GM12873 (cell line): ENCODE data around the gene UNC50.
A peak's percentile ranks its signal among the peaks of the same experiment; 100 is the strongest.

Experiments
- CTCF ChIP-seq: IDR thresholded peaks from 2 replicates; pipeline ENCODE4 v1.5.1; 2012; ENCODE audit warnings: low read depth, mild to moderate bottlenecking, moderate library complexity, low read length, control low read depth; ENCODE audit not compliant: insufficient read depth; ENCODE audit errors: missing control alignments

Gene UNC50

GRCh38 chr2:98588880-98589431 is 19.4 kb upstream of the UNC50 start:
- no peak for TF ChIP-seq CTCF

- no peak for TF ChIP-seq CTCF
These were observed 18.9 kb upstream of the UNC50 start for GRCh38 chr2:98589489-98589888.

DNA sequence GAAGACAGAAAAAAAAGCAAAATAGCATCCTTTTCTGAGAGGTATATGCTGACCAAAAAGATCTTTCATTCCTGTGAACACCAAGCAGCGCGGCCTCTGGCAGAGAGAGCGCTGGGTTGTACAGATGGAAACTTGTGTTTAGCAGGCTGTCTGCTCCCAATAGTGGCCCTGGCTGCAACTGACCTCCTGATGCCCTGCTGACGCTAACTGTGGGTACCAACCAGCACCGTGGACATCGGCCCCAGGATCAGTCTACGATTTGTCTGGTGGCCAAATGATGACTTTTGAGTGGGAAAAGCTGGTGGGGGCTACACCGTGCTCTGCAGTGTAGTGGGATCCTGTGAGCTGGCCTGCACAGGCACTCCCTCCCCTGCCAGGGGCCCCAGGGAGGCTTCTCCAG is 15.8 kb upstream of the UNC50 start:
- TF ChIP-seq CTCF: no peak

DNA sequence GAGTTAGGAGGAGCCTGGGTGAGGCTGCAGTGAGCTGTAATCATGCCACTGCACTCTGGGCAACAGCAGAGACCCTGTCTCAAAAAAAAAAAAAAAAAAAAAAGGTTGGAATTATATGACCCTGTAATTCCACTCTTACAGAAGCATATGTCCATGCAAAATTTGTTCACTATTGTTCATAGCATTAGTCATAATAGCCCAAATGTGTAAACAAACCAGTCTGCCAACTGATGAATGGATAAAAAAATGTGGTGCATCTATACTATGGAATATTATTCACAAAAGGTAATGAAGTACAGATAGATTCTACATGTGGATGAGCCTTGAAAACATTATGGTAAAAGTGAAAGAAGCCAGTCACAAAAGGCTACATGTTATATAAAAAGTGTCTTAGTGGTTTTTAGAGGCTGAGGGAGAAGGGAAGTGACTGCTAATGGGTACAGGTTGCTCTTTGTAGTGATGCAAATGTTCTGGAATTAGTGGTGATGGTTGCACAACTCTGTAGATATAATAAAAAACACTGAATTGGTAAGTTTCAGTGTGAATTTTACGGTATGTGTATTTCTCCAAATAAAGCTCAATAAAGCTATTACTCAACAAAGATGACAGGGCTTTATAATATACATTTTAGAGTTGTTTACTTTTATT is 9.5 kb upstream of the UNC50 start:
- TF ChIP-seq CTCF: no peak

DNA sequence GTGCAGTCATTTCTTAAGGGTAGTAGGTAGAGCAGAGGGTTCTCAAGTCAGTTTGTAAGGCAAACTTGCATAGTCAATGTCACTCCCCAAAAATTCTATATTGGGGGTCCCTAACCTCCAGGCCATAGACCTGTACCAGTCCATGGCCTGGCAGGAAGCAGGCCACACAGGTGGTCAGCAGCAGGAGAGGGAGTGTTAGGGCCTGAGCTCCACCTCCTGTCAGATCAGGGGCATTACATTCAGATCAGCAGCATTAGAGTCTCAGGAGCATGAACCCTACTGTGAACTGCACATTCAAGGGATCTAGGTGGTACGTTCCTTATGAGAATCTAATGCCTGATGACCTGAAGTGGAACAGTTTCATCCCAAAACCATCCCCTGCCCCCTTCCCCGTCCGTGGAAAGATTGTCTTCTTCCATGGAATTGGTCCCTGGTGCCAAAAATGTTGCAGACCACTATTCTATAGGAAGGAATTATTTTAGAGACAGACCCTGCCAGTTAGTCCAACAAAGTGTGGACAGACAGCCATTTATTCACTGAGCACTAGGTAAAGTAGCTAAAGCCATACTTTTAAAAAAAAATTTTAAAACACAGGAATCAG is 6.8 kb upstream of the UNC50 start:
- peak; percentile 85 for TF ChIP-seq CTCF

DNA sequence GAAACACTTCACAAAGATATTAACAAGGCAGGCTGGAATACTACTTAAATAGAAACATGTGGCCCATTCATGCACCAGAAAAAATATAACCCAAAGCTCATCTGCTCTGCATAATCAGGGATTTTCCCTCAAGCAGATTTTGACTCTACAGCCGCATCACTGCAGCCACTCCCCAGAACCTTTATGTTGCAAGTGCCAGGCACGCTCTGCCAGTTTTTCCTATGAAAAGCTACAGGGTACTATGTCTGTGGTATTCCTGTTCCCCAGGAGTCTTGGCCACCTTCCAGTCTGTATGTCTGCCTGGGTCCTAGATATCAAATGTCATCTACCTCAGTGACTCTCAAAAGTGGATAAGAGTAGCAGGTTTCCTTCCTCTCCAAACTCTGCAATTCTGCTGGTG is 3.8 kb upstream of the UNC50 start:
- TF ChIP-seq CTCF: no peak

- no peak for TF ChIP-seq CTCF
These were observed 3.3 kb upstream of the UNC50 start for GRCh38 chr2:98605076-98605475.
